Measurements from ENCODE around the gene IRF4.

- no peak for TF ChIP-seq CTCF (conservative IDR thresholded peaks at IDR 0.05; ENCODE audit: low read length)
- TF ChIP-seq EZH2phosphoT487 (IDR thresholded peaks at IDR 0.05; ENCODE audit: borderline replicate concordance), result no peak
Observed at GRCh38 chr6:342832-343179, 48.7 kb upstream of the IRF4 start.

Data from Loucy (cell line).